NAMALWA (cell line): ENCODE results near the gene AK3.
A peak's percentile ranks its signal among the peaks of the same experiment; 100 is the strongest.

ENCODE experiments used
- DNase-seq: peaks from one replicate; pipeline ENCODE4 v3.0.0-alpha.2; 2015; ENCODE audit warnings: low spot score

AK3 gene

GRCh38 chr9:4704129-4704528 lies 36.9 kb downstream of the AK3 start:
- DNase-seq, result no peak

GRCh38 chr9:4701526-4701925 lies 39.5 kb downstream of the AK3 start:
- no peak for DNase-seq

DNA sequence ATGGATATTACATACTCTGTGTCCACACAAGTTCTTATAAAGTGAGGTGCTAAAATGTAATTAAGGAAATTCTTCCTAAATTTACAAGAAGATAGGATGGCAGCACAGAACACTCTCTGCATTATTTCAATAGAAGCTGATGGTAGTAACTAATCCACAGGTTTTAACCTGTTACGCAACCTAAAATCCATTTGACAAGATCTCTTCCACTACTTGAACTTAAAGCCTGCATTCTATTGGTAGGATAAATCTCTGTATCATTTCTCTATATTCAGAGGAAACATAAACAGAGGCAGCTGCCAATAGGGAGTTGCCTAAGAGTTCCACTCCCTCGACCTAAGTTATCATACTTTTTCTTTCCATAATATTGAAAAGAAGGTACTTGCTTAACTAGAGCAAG lies 40.1 kb downstream of the AK3 start:
- no peak for DNase-seq

GRCh38 chr9:4700091-4700490 lies 40.9 kb downstream of the AK3 start:
- no peak for DNase-seq

GRCh38 chr9:4691795-4692194 lies 49.2 kb downstream of the AK3 start:
- DNase-seq, result no peak

- DNase-seq, result no peak
These were observed 50.9 kb downstream of the AK3 start for GRCh38 chr9:4690144-4690543.

DNA sequence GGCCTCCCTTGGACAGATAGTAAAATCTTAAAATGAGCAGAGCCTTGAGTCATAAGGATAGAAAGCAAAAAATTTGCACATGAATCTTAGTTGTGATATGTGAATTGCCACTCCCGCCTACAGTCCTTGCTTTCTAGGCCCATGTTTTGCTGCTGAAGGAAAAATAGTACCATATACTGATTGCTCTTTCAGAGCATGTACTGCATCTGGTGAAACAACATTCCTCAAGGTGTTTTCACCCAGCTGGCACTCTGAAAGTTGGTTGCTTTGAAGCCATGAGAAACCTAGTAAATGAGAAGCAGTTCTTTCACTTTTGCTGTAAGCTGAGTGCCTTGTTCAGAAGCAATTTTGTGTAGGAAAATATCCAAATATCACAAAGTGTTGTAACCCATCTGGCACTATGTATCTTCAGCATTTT lies 51.3 kb downstream of the AK3 start:
- no peak for DNase-seq

DNA sequence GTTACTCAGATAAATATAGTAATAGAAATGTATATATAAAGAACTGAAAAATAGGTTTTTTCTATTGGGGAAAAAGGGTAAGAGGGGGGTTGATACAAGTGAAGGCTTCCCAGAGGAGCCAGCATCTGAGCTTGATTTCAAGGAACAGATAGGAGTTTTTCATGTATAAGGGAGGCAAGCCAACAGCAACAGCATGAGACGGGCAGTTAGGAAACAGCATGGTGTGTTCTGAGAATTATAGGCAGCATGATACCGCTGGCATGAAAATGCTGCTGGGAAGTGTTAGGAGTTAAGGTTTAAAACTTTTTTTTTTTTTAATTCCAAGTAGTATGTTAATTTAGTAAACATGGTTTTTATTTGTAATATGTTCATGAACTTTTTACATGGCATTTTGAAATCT lies 52.0 kb downstream of the AK3 start:
- DNase-seq, result no peak

GRCh38 chr9:4686584-4686983 lies 54.4 kb downstream of the AK3 start:
- DNase-seq, result no peak

DNA sequence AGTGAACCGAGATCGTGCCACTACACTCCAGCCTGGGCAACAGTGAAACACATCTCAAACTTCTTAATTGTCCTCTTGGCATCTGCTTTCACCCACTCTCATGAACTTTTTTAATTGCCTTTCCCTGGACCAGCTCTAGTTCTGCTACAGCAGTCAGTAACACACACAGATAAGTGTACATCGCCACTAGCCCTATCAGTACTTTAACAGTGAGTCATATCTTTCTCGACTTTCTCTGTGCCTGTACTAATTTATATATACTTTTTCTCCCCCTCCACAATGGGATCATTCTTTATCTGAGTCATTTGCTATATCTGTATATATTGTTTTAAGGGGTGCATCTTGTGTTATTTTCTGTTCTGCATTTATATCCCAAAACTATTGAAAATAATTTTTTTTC lies 54.9 kb downstream of the AK3 start:
- no peak for DNase-seq

- DNase-seq, result no peak
These were observed 56.2 kb downstream of the AK3 start for GRCh38 chr9:4684820-4685219.

- DNase-seq, result peak; percentile 21
These were observed 60.3 kb downstream of the AK3 start for GRCh38 chr9:4680750-4681149.

GRCh38 chr9:4680173-4680525 lies 60.9 kb downstream of the AK3 start:
- DNase-seq, result peak; percentile 48

GRCh38 chr9:4679268-4680172 lies 61.5 kb downstream of the AK3 start, which contains the start of gene CDC37L1:
CDC37L1 (plus strand) TSS chr9:4679569; CDS start chr9:4679768, 199 bp downstream.
- DNase-seq, result peak; percentile 97

DNA sequence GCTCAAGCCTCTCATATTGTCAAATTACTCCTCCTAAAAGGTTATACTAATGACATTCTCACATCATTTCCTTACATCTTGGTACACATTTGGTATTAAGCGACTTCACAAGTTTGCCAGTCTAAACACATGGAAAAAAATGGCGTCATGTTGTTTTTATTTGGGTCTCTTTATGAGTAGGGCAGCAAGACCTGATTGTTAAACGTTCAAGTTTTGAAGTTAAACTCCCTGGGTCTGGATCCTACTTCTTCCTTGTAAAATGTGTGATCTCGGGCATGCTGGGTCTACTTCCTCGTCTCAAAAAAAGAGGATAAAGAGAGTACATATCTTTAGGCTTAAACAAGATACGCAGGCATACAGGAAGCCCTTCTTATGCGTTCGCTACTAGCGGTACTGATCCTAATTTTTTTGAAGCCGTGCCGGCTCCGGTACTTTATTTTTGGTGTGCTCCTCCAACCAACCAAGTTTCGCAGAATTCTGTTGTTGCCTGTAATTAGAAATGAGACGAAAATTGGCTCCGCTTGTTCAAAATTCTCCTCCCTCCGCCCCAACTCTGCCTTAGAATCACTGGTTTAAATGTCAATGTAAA lies 62.2 kb downstream of the AK3 start:
- peak; percentile 68 for DNase-seq

- no peak for DNase-seq
These were observed 63.6 kb downstream of the AK3 start for GRCh38 chr9:4677392-4677791.

- DNase-seq, result no peak
These were observed 66.2 kb downstream of the AK3 start for GRCh38 chr9:4674783-4675182.

- DNase-seq, result no peak
These were observed 69.3 kb downstream of the AK3 start for GRCh38 chr9:4671737-4672136.

GRCh38 chr9:4670591-4670990 lies 70.4 kb downstream of the AK3 start:
- no peak for DNase-seq

- no peak for DNase-seq
These were observed 71.1 kb downstream of the AK3 start for GRCh38 chr9:4669890-4670289.

DNA sequence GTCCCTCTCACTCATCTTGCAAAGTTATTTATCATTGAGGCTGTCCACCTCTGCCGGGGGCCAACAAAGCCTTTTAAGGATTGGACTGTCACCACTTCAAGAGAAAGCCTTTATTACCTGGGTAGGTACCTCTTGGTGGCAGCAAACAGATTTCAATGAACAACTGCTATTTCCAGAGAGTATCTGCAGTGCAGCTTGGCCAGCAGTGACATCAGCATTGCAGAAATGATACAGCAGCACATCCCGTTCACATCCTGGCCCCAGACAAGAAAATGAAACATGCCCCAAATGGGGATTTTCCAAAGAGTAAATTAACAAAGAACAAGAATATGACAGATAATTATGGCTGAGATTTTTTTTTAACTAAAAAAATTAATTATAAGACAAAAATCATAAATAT lies 72.4 kb downstream of the AK3 start:
- DNase-seq, result no peak

- no peak for DNase-seq
These were observed 73.3 kb downstream of the AK3 start for GRCh38 chr9:4667681-4668080.

GRCh38 chr9:4666042-4666699 lies 74.8 kb downstream of the AK3 start, which contains the start of gene SPATA6L:
SPATA6L (minus strand) TSS chr9:4666480; CDS start chr9:4666250, 230 bp downstream.
- DNase-seq, result peak; percentile 57
